MM.1S (cell line): ENCODE results near the gene TMEM132E.

Experiments used
- DNase-seq: peaks from one replicate; pipeline ENCODE4 v3.0.0-alpha.2; 2015
- H2AFZ ChIP-seq: fragments of 300-600 bp; sonication (generic); 2 replicates; pipeline ENCODE4 v1.6.0; 2016; ENCODE audit warnings: antibody characterized with exemption, low read length
- H3F3A ChIP-seq: fragments of 300-600 bp; sonication (generic); 2 replicates; pipeline ENCODE4 v1.6.1; 2016; ENCODE audit warnings: mild to moderate bottlenecking, antibody characterized with exemption, low read length, moderate library complexity, mixed read lengths; ENCODE audit not compliant: insufficient read depth
- H3K27ac ChIP-seq: fragments of 300-600 bp; sonication (generic); 2 replicates; pipeline ENCODE4 v1.5.1; 2016; ENCODE audit warnings: mild to moderate bottlenecking, low read length
- H3K27me3 ChIP-seq: fragments of 300-600 bp; sonication (generic); replicated peaks from 2 replicates; pipeline ENCODE4 v1.6.0; 2016; ENCODE audit warnings: low read length; ENCODE audit not compliant: insufficient read depth
- H3K36me3 ChIP-seq: fragments of 300-600 bp; sonication (generic); replicated peaks from 2 replicates; pipeline ENCODE4 v1.6.1; 2016; ENCODE audit warnings: mild to moderate bottlenecking, low read length, mixed read lengths; ENCODE audit not compliant: insufficient read depth
- H3K4me1 ChIP-seq: fragments of 300-600 bp; sonication (generic); 2 replicates; pipeline ENCODE4 v1.6.1; 2016; ENCODE audit warnings: low read length, mixed read lengths
- H3K4me2 ChIP-seq: fragments of 300-600 bp; sonication (generic); 2 replicates; pipeline ENCODE4 v1.6.0; 2016; ENCODE audit warnings: low read depth, low read length
- H3K4me3 ChIP-seq: fragments of 300-600 bp; sonication (generic); 2 replicates; pipeline ENCODE4 v1.5.1; 2016; ENCODE audit warnings: low read length, mixed read lengths
- H3K79me2 ChIP-seq: fragments of 300-600 bp; sonication (generic); 2 replicates; pipeline ENCODE4 v1.6.1; 2016; ENCODE audit warnings: mixed run types, low read length, mixed read lengths
- H3K9ac ChIP-seq: fragments of 300-600 bp; sonication (generic); 2 replicates; pipeline ENCODE4 v1.6.1; 2016; ENCODE audit warnings: low read length, mixed read lengths
- H3K9me2 ChIP-seq: fragments of 300-600 bp; sonication (generic); replicated peaks from 2 replicates; pipeline ENCODE4 v1.6.1; 2016; ENCODE audit warnings: mild to moderate bottlenecking, low read length, mixed read lengths; ENCODE audit not compliant: insufficient read depth
- H3K9me3 ChIP-seq: fragments of 300-600 bp; sonication (generic); replicated peaks from 2 replicates; pipeline ENCODE4 v1.6.1; 2016; ENCODE audit warnings: mild to moderate bottlenecking, low read length, mixed read lengths; ENCODE audit not compliant: insufficient read depth
- H4K20me1 ChIP-seq: fragments of 300-600 bp; sonication (generic); 2 replicates; pipeline ENCODE4 v1.6.1; 2016; ENCODE audit warnings: mild to moderate bottlenecking, low read length, moderate library complexity, mixed read lengths; ENCODE audit not compliant: insufficient read depth
- EZH2 ChIP-seq: fragments of 300-600 bp; sonication (generic); optimal IDR thresholded peaks from 2 replicates; pipeline ENCODE3; 2017; ENCODE audit warnings: low read depth, mild to moderate bottlenecking, antibody characterized with exemption, low read length, mixed read lengths
- EZH2phosphoT487 ChIP-seq: fragments of 300-600 bp; sonication (generic); IDR thresholded peaks from 2 replicates; pipeline ENCODE4 v1.6.1; 2018; ENCODE audit warnings: antibody characterized with exemption, low read length
- TF ChIP-seq, protein P1 (sequence below): fragments of 300-600 bp; sonication (generic); IDR thresholded peaks from 2 replicates; pipeline ENCODE4 v1.5.1; 2016; ENCODE audit warnings: antibody characterized with exemption, low read length, mixed read lengths

TMEM132E gene

DNA sequence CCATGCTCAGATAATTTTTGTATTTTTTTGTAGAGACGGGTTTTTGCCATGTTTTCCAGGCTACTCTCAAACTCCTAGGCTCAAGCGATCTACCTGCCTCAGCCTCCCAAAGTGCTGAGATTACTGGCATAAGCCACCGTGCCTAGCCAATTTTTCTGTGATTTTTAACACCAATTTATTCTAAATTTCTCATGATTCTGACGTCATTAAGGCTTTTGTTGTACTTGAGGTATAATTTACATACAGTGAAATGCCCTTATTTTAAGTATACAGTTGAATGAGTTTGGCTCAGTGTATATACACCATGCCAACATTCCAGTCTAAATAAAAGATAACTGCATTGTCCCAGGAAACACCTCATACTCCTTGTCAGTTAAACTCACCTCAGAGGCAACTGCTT is 77.4 kb downstream of the TMEM132E start:
- Histone ChIP-seq H3K4me2 (no peak overlapping the region), H3K4me3 (no peak overlapping the region), H3K36me3 (no peaks in the 10 kb centered on the region), H3K27me3 (peaks cover 8% of the 10 kb centered on the region), H3F3A (no peaks in the 10 kb centered on the region), H3K9me3 (no peaks in the 10 kb centered on the region), H3K79me2 (no peaks in the 10 kb centered on the region), H3K4me1 (no peaks in the 10 kb centered on the region), H3K9me2 (no peaks in the 10 kb centered on the region), H4K20me1 (no peaks in the 10 kb centered on the region), H3K27ac (no peak overlapping the region), H3K9ac (no peak overlapping the region), H2AFZ (no peak overlapping the region)
- TF ChIP-seq, protein P1, sequence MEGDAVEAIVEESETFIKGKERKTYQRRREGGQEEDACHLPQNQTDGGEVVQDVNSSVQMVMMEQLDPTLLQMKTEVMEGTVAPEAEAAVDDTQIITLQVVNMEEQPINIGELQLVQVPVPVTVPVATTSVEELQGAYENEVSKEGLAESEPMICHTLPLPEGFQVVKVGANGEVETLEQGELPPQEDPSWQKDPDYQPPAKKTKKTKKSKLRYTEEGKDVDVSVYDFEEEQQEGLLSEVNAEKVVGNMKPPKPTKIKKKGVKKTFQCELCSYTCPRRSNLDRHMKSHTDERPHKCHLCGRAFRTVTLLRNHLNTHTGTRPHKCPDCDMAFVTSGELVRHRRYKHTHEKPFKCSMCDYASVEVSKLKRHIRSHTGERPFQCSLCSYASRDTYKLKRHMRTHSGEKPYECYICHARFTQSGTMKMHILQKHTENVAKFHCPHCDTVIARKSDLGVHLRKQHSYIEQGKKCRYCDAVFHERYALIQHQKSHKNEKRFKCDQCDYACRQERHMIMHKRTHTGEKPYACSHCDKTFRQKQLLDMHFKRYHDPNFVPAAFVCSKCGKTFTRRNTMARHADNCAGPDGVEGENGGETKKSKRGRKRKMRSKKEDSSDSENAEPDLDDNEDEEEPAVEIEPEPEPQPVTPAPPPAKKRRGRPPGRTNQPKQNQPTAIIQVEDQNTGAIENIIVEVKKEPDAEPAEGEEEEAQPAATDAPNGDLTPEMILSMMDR, result no peak
- TF ChIP-seq EZH2 (no peak), EZH2phosphoT487 (no peak)
- DNase-seq, result no peak

DNA sequence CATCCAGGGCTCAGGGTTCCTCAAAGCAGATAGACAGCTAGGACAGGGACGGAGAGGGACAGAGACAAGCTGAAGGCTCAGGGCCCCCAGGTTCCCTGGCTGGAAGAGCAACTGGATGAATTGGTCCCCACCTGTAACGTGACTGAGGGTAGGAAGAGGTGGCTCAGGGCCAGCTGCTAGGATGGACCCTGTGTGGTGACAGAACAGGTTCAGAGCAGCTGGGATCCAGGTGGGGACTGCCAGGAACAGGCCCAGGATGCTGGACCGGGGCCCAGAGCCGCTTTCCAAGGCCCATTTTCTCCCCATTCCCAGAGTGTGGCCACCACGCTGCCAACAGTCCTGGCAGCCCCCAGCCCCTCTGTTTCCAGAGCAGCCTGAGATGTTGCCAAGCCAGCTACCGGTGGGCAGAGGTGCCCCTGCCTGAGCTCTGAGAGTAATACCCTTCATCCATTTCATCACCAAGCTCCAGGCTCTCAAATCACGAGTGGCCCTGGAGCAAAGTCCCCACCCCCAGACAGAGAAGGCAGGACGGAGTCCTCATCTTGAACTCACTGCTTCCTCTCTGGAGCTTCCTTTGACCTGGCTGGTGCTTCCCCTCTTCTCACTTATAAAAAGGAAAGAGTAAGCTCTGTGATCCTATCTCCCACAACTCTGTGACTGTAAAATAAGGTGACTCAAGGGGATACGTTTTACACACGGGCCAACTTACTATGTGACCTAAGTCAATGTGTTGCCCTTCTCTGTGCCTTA is 79.6 kb downstream of the TMEM132E start:
- Histone ChIP-seq H3K9me2 (no peaks in the 10 kb centered on the region), H3K27me3 (no peaks in the 10 kb centered on the region), H4K20me1 (no peaks in the 10 kb centered on the region), H3F3A (no peaks in the 10 kb centered on the region), H3K4me1 (no peaks in the 10 kb centered on the region), H3K79me2 (no peaks in the 10 kb centered on the region), H3K27ac (no peak overlapping the region), H3K36me3 (no peaks in the 10 kb centered on the region), H3K4me3 (no peak overlapping the region), H3K9me3 (no peaks in the 10 kb centered on the region), H3K9ac (no peak overlapping the region), H2AFZ (no peak overlapping the region), H3K4me2 (no peak overlapping the region)
- DNase-seq, result no peak
- no peak for TF ChIP-seq EZH2
- TF ChIP-seq, protein P1, result no peak

DNA sequence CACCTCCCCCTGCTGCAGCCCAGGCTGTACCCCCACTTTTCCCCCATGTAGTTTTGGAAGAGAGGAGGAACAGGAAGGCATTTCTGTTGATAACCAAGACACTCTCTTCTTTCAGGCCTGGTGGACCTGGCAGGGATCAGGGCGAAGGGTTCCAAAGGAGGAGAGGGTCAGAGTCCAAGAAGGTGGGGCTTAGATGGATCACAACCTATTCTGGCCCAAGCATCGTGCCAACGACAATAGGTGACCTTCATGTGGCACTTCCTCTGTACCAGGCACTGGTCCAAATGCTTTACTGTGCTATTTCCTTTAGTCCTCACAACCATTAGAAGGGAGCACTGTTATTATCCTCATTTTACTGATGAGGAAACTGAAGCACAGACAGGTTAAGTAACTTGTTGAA is 84.3 kb downstream of the TMEM132E start:
- no peaks in the 10 kb centered on the region for H3K9me2 ChIP-seq
- no peaks in the 10 kb centered on the region for H3F3A ChIP-seq
- H3K4me1 ChIP-seq, result no peaks in the 10 kb centered on the region
- no peak overlapping the region for H3K4me2 ChIP-seq
- no peaks in the 10 kb centered on the region for H3K9me3 ChIP-seq
- no peak for DNase-seq
- no peak overlapping the region for H3K4me3 ChIP-seq
- no peak overlapping the region for H3K9ac ChIP-seq
- no peak overlapping the region for H2AFZ ChIP-seq
- no peaks in the 10 kb centered on the region for H3K36me3 ChIP-seq
- TF ChIP-seq, protein P1, result no peak
- no peak for TF ChIP-seq EZH2
- no peak for TF ChIP-seq EZH2phosphoT487
- H4K20me1 ChIP-seq, result no peaks in the 10 kb centered on the region
- H3K79me2 ChIP-seq, result no peaks in the 10 kb centered on the region
- H3K27ac ChIP-seq, result no peak overlapping the region
- no peaks in the 10 kb centered on the region for H3K27me3 ChIP-seq
